NCI-H1436 (cell line): ENCODE measurements around the gene BBS4.
"Not testable (repeated sequence)": the region's sequence is repeated elsewhere in the genome, so short reads cannot be mapped to it uniquely, and the experiment has no call there.

ENCODE experiments used
- DNase-seq: peaks from one replicate; lab custom pipeline; 2025; lab: John Stamatoyannopoulos, UW

Gene BBS4

GRCh38 chr15:72700076-72700475, 14.1 kb downstream of the BBS4 start:
- no peak for DNase-seq

GRCh38 chr15:72706266-72706665, 20.3 kb downstream of the BBS4 start:
- DNase-seq = no peak

GRCh38 chr15:72708551-72709303, 22.7 kb downstream of the BBS4 start:
- DNase-seq = not testable (repeated sequence)

GRCh38 chr15:72722071-72722696, 36.2 kb downstream of the BBS4 start:
- DNase-seq = peak; percentile 36

- no peak for DNase-seq
These were observed 38.0 kb downstream of the BBS4 start for GRCh38 chr15:72724028-72724427.

GRCh38 chr15:72725446-72725845, 39.4 kb downstream of the BBS4 start:
- DNase-seq = no peak

GRCh38 chr15:72725851-72726250, 39.8 kb downstream of the BBS4 start:
- not testable (repeated sequence) for DNase-seq

- DNase-seq = no peak
These were observed 41.1 kb downstream of the BBS4 start for GRCh38 chr15:72727154-72727553.

GRCh38 chr15:72728249-72728648, 42.2 kb downstream of the BBS4 start:
- not testable (repeated sequence) for DNase-seq

GRCh38 chr15:72728821-72729220, 42.8 kb downstream of the BBS4 start:
- no peak for DNase-seq

GRCh38 chr15:72732086-72732485, 46.1 kb downstream of the BBS4 start:
- DNase-seq = no peak

- DNase-seq = no peak
These were observed 46.5 kb downstream of the BBS4 start for GRCh38 chr15:72732516-72732915.

- no peak for DNase-seq
These were observed 48.1 kb downstream of the BBS4 start for GRCh38 chr15:72733941-72734738.

GRCh38 chr15:72735111-72735510, 49.1 kb downstream of the BBS4 start:
- DNase-seq = no peak

GRCh38 chr15:72737061-72737460, 51.1 kb downstream of the BBS4 start:
- no peak for DNase-seq

- no peak for DNase-seq
These were observed 51.7 kb downstream of the BBS4 start for GRCh38 chr15:72737723-72738122.

- DNase-seq = no peak
These were observed 54.2 kb downstream of the BBS4 start for GRCh38 chr15:72740219-72740618.

- DNase-seq = no peak
These were observed 63.7 kb downstream of the BBS4 start for GRCh38 chr15:72749700-72750099.

- DNase-seq = no peak
These were observed 65.9 kb downstream of the BBS4 start for GRCh38 chr15:72751751-72752455.

GRCh38 chr15:72754096-72754495, 68.1 kb downstream of the BBS4 start:
- no peak for DNase-seq

GRCh38 chr15:72758182-72758581, 72.2 kb downstream of the BBS4 start:
- DNase-seq = no peak

GRCh38 chr15:72760590-72761260, 74.7 kb downstream of the BBS4 start:
- no peak for DNase-seq
